GM12878 (cell line): ENCODE measurements around the gene GDPD2.

ENCODE experiments used
- BHLHE40 ChIP-seq, 2 experiments: fragments of 450-650 bp in 1 of 2; IDR thresholded peaks; 2 replicates each; pipeline ENCODE4 v1.6.1; 2011 to 2017; ENCODE audit warnings: low read depth in 2 of 2, borderline replicate concordance in 1 of 2, improper control_type of control experiment in 1 of 2, low read length in 1 of 2, mild to moderate bottlenecking in 1 of 2
- CEBPB ChIP-seq, 2 experiments: fragments of 150-350 bp in 1 of 2; IDR thresholded peaks; 2 replicates each; pipeline ENCODE4 v1.6.1; 2012 to 2014; ENCODE audit warnings: low read depth in 2 of 2, low read length in 2 of 2, borderline replicate concordance in 1 of 2, inconsistent platforms in 1 of 2
- CTCF ChIP-seq, 3 experiments: IDR thresholded peaks in 2 of 3; conservative IDR thresholded peaks in 1 of 3; 2 replicates each; pipeline ENCODE4 v1.5.1; 2011; ENCODE audit warnings: low read depth in 3 of 3, low read length in 3 of 3, mild to moderate bottlenecking in 3 of 3, control low read depth in 2 of 3, moderate library complexity in 2 of 3, inconsistent platforms in 1 of 3, mixed read lengths in 1 of 3; ENCODE audit not compliant: control insufficient read depth in 2 of 3, insufficient read depth in 1 of 3; ENCODE audit errors: extremely low read depth in 1 of 3
- EZH2 ChIP-seq: IDR thresholded peaks from 2 replicates; pipeline ENCODE4 v1.6.1; 2012; ENCODE audit warnings: low read depth, mild to moderate bottlenecking, control low read depth, inconsistent platforms, low read length, borderline replicate concordance; ENCODE audit not compliant: control insufficient read depth
- GABPA ChIP-seq: IDR thresholded peaks from 2 replicates; pipeline ENCODE4 v1.6.1; 2014; ENCODE audit warnings: antibody characterized with exemption, low read depth, mild to moderate bottlenecking, inconsistent platforms
- IKZF2 ChIP-seq, 2 experiments: fragments of 450-650 bp; IDR thresholded peaks; 2 replicates each; pipeline ENCODE4 v1.6.1; 2017; ENCODE audit warnings: mild to moderate bottlenecking in 2 of 2, moderate library complexity in 2 of 2
- PKNOX1 ChIP-seq: fragments of 450-650 bp; IDR thresholded peaks from 2 replicates; pipeline ENCODE4 v1.6.1; 2016; ENCODE audit warnings: mild to moderate bottlenecking
- POU2F2 ChIP-seq: IDR thresholded peaks from 3 replicates; pipeline ENCODE4 v1.6.1; 2011; ENCODE audit warnings: low read depth, mild to moderate bottlenecking, low read length, borderline replicate concordance
- SMC3 ChIP-seq: IDR thresholded peaks from 2 replicates; pipeline ENCODE4 v1.6.1; 2011; ENCODE audit warnings: low read length, improper control_type of control experiment, borderline replicate concordance
- SREBF2 ChIP-seq: IDR thresholded peaks from 2 replicates; pipeline ENCODE4 v1.6.1; 2012; ENCODE audit warnings: mild to moderate bottlenecking, low read length
- ZNF592 ChIP-seq: fragments of 450-650 bp; IDR thresholded peaks from 2 replicates; pipeline ENCODE4 v1.6.1; 2017; ENCODE audit warnings: mild to moderate bottlenecking, moderate library complexity
- TF ChIP-seq, protein P1 (sequence below): IDR thresholded peaks from 2 replicates; pipeline ENCODE4 v1.6.1; 2012; ENCODE audit warnings: low read depth, low read length, improper control_type of control experiment

GRCh38 chrX:70432936-70433847, 10.1 kb downstream of the GDPD2 start:
- no peak for TF ChIP-seq PKNOX1
- no peak for TF ChIP-seq CEBPB (IDR thresholded peaks at IDR 0.05; ENCODE audit: borderline replicate concordance in 1 of 2, low read depth in 2 of 2, low read length in 2 of 2)
- TF ChIP-seq ZNF592 = no peak
- no peak for TF ChIP-seq IKZF2 (IDR thresholded peaks at IDR 0.05)
- TF ChIP-seq CTCF (IDR thresholded peaks at IDR 0.05 in 2 of 3, conservative IDR thresholded peaks at IDR 0.05 in 1 of 3; ENCODE audit: control insufficient read depth in 2 of 3, extremely low read depth in 1 of 3, insufficient read depth in 1 of 3, low read depth in 3 of 3, low read length in 3 of 3) = no peak
- TF ChIP-seq BHLHE40 (IDR thresholded peaks at IDR 0.05; ENCODE audit: borderline replicate concordance in 1 of 2, low read depth in 2 of 2, low read length in 1 of 2) = no peak
- TF ChIP-seq, protein P1, sequence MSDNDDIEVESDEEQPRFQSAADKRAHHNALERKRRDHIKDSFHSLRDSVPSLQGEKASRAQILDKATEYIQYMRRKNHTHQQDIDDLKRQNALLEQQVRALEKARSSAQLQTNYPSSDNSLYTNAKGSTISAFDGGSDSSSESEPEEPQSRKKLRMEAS = no peak
- TF ChIP-seq POU2F2 = no peak
- TF ChIP-seq EZH2 = no peak
- no peak for TF ChIP-seq GABPA
- TF ChIP-seq SMC3 = no peak
- no peak for TF ChIP-seq SREBF2
